Upper lobe of left lung (tissue), 6 donors: ENCODE data around the gene RCL1. TPM values are rescaled to one million over a fixed set of nuclear protein-coding genes. Genes with fewer than 3 reads are reported as not detected.

Source experiments
- ATAC-seq, 2 donors: fragments of 200-7000 bp; cut with Tn5 transposase; one replicate each; pipeline ENCODE4 v1.9.1; 2022; ENCODE audit warnings: mild to moderate bottlenecking in 2 of 2, moderate library complexity in 2 of 2; ENCODE audit not compliant: low FRiP score in 2 of 2
- DNase-seq, 2 donors: peaks; one replicate each; pipeline ENCODE4 v3.0.0-alpha.2; 2019 to 2020
- H3K27ac ChIP-seq, 4 donors: fragments of 200-600 bp; sonication (generic); one replicate each; pipeline ENCODE4 v1.5.1; 2016 to 2019
- H3K27me3 ChIP-seq, 4 donors: fragments of 200-600 bp; sonication (generic); one replicate each; pipeline ENCODE4 v1.5.1; 2017 to 2019
- H3K36me3 ChIP-seq, 4 donors: fragments of 200-600 bp; sonication (generic); one replicate each; pipeline ENCODE4 v1.5.1; 2016 to 2019
- H3K4me1 ChIP-seq, 4 donors: fragments of 200-600 bp; sonication (generic); one replicate each; pipeline ENCODE4 v1.5.1; 2018 to 2019
- H3K4me3 ChIP-seq, 4 donors: fragments of 200-600 bp; sonication (generic); one replicate each; pipeline ENCODE4 v1.5.1; 2017 to 2019; ENCODE audit warnings: mild to moderate bottlenecking in 2 of 4, moderate library complexity in 1 of 4
- H3K9me3 ChIP-seq, 4 donors: fragments of 200-600 bp; sonication (generic); one replicate each; pipeline ENCODE4 v1.5.1; 2018 to 2019
- EP300 ChIP-seq, 4 donors: sonication (generic); formaldehyde crosslinking; IDR thresholded peaks; one replicate each; pipeline ENCODE4 v1.5.1; 2017; ENCODE audit warnings: antibody characterized with exemption in 4 of 4, control low read depth in 2 of 4
- POLR2A ChIP-seq, 4 donors: fragments of 450-650 bp; IDR thresholded peaks; one replicate each; pipeline ENCODE4 v1.5.1; 2016 to 2017; ENCODE audit warnings: antibody characterized with exemption in 4 of 4, mild to moderate bottlenecking in 2 of 4
- POLR2AphosphoS5 ChIP-seq, 2 donors: sonication (generic); formaldehyde crosslinking; IDR thresholded peaks; one replicate each; pipeline ENCODE4 v1.5.1; 2017; ENCODE audit warnings: antibody characterized with exemption in 2 of 2
- WGBS, 2 donors: methylation state at CpG; one replicate each; pipeline ENCODE4 v1.1.5; 2017 to 2018; 5-methylcytosine and 5-hydroxymethylcytosine counted together
- total RNA-seq, 6 donors: library from RNA; depleted of rRNA in 4 of 6; stranded (reverse); fragments of >200 nt in 4 of 6; gene quantifications; one replicate each; pipeline versions ENCODE4 v1.1.0 to v1.2.1, GENCODE V29; 2016 to 2021
- TF ChIP-seq, protein P1 (sequence below), 6 experiments: fragments of 450-650 bp in 4 of 6; fragments of 200-600 bp in 2 of 6; sonication (generic) in 2 of 6; IDR thresholded peaks; one replicate each; pipeline ENCODE4 v1.5.1; 2016 to 2019; ENCODE audit warnings: antibody characterized with exemption in 6 of 6
- donor health status: DM: no; HTN: no; CAD: no; lungs with moderate emphysema.
- donor health status: DM: no; HTN: yes; CAD: no; lungs with severe emphysema.

Gene RCL1
- total RNA-seq, 6 donors from 2014 or later, result 20.8 to 63.9 (median 30.1) TPM

DNA sequence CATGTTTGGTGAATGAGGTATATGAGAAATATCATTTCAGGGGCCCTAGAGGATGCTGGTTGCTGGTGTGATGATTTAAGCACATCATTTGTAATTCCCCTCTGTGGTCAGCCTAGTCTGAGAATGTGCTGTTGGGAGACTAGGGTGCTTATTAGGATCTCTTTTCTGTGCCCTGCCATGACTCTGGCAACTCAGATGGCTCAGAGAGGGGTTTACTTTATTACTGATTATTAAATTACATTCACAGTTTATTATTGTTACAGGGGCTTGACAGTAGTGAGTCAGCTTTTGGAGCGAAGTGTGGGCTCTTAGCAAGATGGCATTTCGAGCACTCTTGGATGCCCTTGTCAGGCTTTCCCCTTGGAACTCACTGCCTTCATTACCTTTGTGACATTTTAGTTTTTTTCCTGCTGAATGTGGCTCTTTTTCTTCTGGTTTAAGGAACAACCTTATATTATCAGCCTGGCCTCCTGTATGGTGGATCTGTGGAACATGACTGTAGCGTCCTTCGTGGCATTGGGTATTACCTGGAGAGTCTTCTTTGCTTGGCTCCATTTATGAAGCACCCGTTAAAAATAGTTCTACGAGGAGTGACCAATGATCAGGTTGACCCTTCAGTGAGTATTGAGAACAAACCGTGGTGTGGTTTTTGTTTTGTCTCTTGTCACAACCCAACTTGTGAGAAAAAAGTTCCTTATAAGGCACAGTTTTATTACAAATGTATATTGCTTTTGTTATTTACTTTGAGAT is 33.8 kb downstream of the RCL1 start:
- no peak overlapping the region for H3K4me3 ChIP-seq
- no peak for DNase-seq
- TF ChIP-seq POLR2AphosphoS5 (IDR thresholded peaks at IDR 0.05) (no peak), POLR2A (IDR thresholded peaks at IDR 0.05) (no peak), EP300 (IDR thresholded peaks at IDR 0.05) (no peak)
- TF ChIP-seq, protein P1, sequence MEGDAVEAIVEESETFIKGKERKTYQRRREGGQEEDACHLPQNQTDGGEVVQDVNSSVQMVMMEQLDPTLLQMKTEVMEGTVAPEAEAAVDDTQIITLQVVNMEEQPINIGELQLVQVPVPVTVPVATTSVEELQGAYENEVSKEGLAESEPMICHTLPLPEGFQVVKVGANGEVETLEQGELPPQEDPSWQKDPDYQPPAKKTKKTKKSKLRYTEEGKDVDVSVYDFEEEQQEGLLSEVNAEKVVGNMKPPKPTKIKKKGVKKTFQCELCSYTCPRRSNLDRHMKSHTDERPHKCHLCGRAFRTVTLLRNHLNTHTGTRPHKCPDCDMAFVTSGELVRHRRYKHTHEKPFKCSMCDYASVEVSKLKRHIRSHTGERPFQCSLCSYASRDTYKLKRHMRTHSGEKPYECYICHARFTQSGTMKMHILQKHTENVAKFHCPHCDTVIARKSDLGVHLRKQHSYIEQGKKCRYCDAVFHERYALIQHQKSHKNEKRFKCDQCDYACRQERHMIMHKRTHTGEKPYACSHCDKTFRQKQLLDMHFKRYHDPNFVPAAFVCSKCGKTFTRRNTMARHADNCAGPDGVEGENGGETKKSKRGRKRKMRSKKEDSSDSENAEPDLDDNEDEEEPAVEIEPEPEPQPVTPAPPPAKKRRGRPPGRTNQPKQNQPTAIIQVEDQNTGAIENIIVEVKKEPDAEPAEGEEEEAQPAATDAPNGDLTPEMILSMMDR (IDR thresholded peaks at IDR 0.05), result no peak
- WGBS, 2 donors, result 77 to 84% methylated on average over 7 of the region's 7 CpGs
- ATAC-seq, result no peak
- H3K36me3 ChIP-seq, result peaks cover 0 to 5% (median 0%) of the 10 kb centered on the region in 4 donors
- H3K27ac ChIP-seq, result no peak overlapping the region
- no peaks in the 10 kb centered on the region for H3K27me3 ChIP-seq
- H3K9me3 ChIP-seq, result no peaks in the 10 kb centered on the region
- H3K4me1 ChIP-seq, result peaks cover 17 to 36% (median 20%) of the 10 kb centered on the region in 4 donors

DNA sequence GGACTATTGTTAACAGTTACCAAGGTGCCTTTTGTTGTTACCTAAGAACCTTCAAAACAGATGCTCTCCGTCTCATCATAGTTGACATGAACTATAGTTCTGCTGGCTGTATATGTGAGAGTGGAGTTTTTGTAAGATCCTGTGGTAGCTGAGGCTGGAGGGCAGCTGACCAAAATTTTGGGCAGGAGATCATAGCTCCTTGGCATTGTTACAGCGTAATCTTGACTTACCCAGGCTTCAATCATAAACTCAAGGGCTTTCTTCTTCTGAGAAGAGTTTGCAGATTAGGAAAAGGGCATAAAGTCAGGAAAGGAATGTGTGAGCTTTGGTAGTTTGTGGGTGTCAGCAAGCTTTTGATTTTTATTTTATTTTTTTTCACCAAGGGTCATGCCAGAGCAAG is 34.5 kb downstream of the RCL1 start:
- TF ChIP-seq, protein P1 (IDR thresholded peaks at IDR 0.05), result no peak
- TF ChIP-seq EP300 (IDR thresholded peaks at IDR 0.05) (no peak), POLR2A (IDR thresholded peaks at IDR 0.05) (no peak), POLR2AphosphoS5 (IDR thresholded peaks at IDR 0.05) (no peak)
- DNase-seq (no peak), ATAC-seq (no peak)
- Histone ChIP-seq H3K4me3 (no peak overlapping the region), H3K36me3 (peaks cover 0 to 5% (median 0%) of the 10 kb centered on the region in 4 donors), H3K4me1 (peaks cover 17 to 30% (median 19%) of the 10 kb centered on the region in 4 donors), H3K27ac (no peak overlapping the region), H3K27me3 (no peaks in the 10 kb centered on the region), H3K9me3 (no peaks in the 10 kb centered on the region)
- 80 to 89% methylated on average over 2 of the region's 2 CpGs for WGBS, 2 donors

DNA sequence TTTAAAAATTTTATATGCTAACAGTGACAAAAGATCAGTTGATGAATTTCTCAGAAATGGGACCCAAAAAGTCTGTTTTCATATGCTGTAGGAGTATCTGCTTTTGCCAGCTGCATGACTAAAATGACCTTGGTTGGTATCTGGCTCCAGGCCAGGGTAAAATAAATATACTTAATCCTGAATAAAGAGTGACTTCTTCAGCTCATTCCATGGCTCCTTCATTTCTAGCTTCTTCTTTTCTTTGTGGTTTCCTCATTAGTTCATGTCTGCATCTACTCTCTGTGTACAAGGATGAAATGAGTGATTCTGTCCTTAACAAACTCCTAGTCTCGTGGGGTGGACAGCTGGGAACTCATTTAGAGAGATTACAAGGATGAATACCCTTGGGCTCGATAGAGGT is 36.0 kb downstream of the RCL1 start:
- TF ChIP-seq EP300 (IDR thresholded peaks at IDR 0.05) (no peak), POLR2AphosphoS5 (IDR thresholded peaks at IDR 0.05) (no peak), POLR2A (IDR thresholded peaks at IDR 0.05) (no peak)
- TF ChIP-seq, protein P1 (IDR thresholded peaks at IDR 0.05), result no peak
- no peak overlapping the region for H3K4me3 ChIP-seq
- 88% methylated on average over 2 of the region's 2 CpGs for WGBS, 2 donors
- H3K27ac ChIP-seq, result no peak overlapping the region
- H3K9me3 ChIP-seq, result no peaks in the 10 kb centered on the region
- H3K4me1 ChIP-seq, result peaks cover 17 to 30% (median 24%) of the 10 kb centered on the region in 4 donors
- peaks cover 0 to 11% (median 0%) of the 10 kb centered on the region in 4 donors for H3K36me3 ChIP-seq
- ATAC-seq (no peak), DNase-seq (no peak)
- H3K27me3 ChIP-seq, result no peaks in the 10 kb centered on the region

DNA sequence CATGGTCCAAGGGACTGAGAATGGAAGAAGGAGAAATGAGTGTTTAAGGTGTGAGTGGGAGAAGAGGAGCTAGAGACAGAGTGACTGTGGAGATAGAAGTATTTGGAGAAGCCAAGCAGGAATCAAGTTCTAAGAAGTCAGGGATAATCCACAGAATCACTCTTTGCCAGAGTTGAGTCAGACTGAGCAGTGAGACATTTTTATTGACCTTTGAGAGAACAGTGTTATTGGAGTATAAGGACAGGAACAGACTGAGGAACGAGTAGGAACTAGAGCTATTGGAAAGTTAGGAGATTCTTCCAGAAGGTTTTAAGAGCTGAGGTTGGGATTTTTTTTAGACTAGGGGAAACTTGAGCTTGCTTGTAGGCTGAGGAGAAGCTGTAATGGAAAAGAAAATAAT is 37.2 kb downstream of the RCL1 start:
- DNase-seq (no peak), ATAC-seq (no peak)
- Histone ChIP-seq H3K27me3 (no peaks in the 10 kb centered on the region), H3K9me3 (no peaks in the 10 kb centered on the region), H3K27ac (no peak overlapping the region), H3K4me1 (peaks cover 23 to 39% (median 32%) of the 10 kb centered on the region in 4 donors), H3K36me3 (peaks cover 0 to 11% (median 0%) of the 10 kb centered on the region in 4 donors), H3K4me3 (no peak overlapping the region)
- 76 to 89% methylated on average over 1 of the region's 1 CpG for WGBS, 2 donors
- TF ChIP-seq POLR2A (IDR thresholded peaks at IDR 0.05) (no peak), POLR2AphosphoS5 (IDR thresholded peaks at IDR 0.05) (no peak), EP300 (IDR thresholded peaks at IDR 0.05) (no peak)
- TF ChIP-seq, protein P1 (IDR thresholded peaks at IDR 0.05), result no peak
